Measurements from ENCODE around the gene NCOR2.

DNA sequence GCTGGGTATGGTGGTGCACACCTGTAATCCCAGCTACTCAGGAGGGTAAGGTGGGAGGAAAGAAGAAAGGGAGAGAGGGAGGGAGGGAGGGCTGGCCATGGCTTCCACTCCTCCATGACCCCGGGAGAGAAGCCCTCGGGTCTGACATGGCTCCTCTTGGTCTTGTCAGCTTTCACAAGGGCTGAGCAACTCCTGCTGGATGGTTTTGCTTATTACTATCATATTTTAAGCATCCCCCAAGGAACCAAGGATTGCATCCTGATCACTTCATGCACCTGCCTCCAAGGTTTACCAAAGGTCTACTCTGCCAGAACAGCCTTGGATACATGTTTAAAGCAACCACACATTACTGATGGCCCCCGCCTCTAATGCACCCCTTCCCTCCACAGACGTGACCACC, 28.0 kb upstream of the NCOR2 start:
- TF ChIP-seq CTCF (IDR thresholded peaks at IDR 0.05) (no peak), POLR2A (IDR thresholded peaks at IDR 0.05) (no peak)

Measured in heart left ventricle (tissue), 13 donors.